Transverse colon (tissue), 3 donors: ENCODE measurements around the gene CKLF.

Experiments used
- CTCF ChIP-seq, 5 experiments: fragments of 200-600 bp in 3 of 5; fragments of 450-650 bp in 2 of 5; sonication (generic) in 3 of 5; IDR thresholded peaks; 1 replicate in 2 of 5; 2 replicates in 3 of 5; pipeline ENCODE4 v1.5.1; 2016 to 2017; ENCODE audit warnings: antibody characterized with exemption in 5 of 5, inconsistent platforms in 3 of 5, mild to moderate bottlenecking in 2 of 5, moderate library complexity in 1 of 5
- POLR2A ChIP-seq: fragments of 450-650 bp; IDR thresholded peaks from one replicate; pipeline ENCODE4 v1.6.1; 2016; ENCODE audit warnings: antibody characterized with exemption, mild to moderate bottlenecking, moderate library complexity

GRCh38 chr16:66510711-66511601 lies 41.4 kb upstream of the CKLF start:
- no peak for TF ChIP-seq POLR2A
- no peak for TF ChIP-seq CTCF (IDR thresholded peaks at IDR 0.05)
